IMR-90 (cell line): ENCODE data around the gene RNF149. TPM values are rescaled to one million over a fixed set of nuclear protein-coding genes. Genes with fewer than 3 reads are reported as not detected.

Source experiments
- ATAC-seq: fragments of 200-7000 bp; cut with Tn5 transposase; 2 replicates; pipeline ENCODE4 v1.9.1; 2020; ENCODE audit warnings: low read depth, mild to moderate bottlenecking, moderate library complexity
- BruUV-seq: library from RNA; stranded (reverse); fragments of 400-500 nt; replicated peaks from 2 replicates; lab custom pipeline; 2021; lab: Mats Ljungman, UMichigan
- CTCF ChIA-PET: fragments of 300-600 bp; formaldehyde crosslinking; extraction: SDS; loops from one replicate; lab custom pipeline; 2021; ENCODE audit warnings: antibody characterized with exemption; lab: Yijun Ruan, JAX
- POLR2A ChIA-PET: fragments of 300-600 bp; sonication (Branson Sonifier 250); formaldehyde crosslinking; loops from one replicate; lab custom pipeline; 2022; ENCODE audit warnings: antibody characterized with exemption; ENCODE audit not compliant: unreplicated experiment; lab: Charles Lee
- DNase-seq: peaks from one replicate; pipeline ENCODE4 v3.0.0; 2013
- H2AFZ ChIP-seq: replicated peaks from 2 replicates; pipeline ENCODE3; 2013; ENCODE audit warnings: low read length, mild to moderate bottlenecking; ENCODE audit not compliant: poor library complexity
- H2AK5ac ChIP-seq: 2 replicates; pipeline ENCODE4 v1.6.1; 2013; ENCODE audit warnings: low read depth, low read length, inconsistent platforms
- H2AK9ac ChIP-seq: replicated peaks from 2 replicates; pipeline ENCODE3; 2013; ENCODE audit warnings: mild to moderate bottlenecking, low read depth, low read length, moderate library complexity; ENCODE audit not compliant: poor library complexity
- H2BK120ac ChIP-seq: 2 replicates; pipeline ENCODE4 v1.6.1; 2013; ENCODE audit warnings: low read depth, low read length, inconsistent platforms
- H2BK15ac ChIP-seq: 3 replicates; pipeline ENCODE4 v1.6.1; 2013; ENCODE audit warnings: low read depth, low read length, inconsistent platforms
- H2BK20ac ChIP-seq: 2 replicates; pipeline ENCODE4 v1.6.1; 2013; ENCODE audit warnings: low read depth, mild to moderate bottlenecking, inconsistent platforms, low read length, moderate library complexity
- H2BK5ac ChIP-seq: 2 replicates; pipeline ENCODE4 v1.6.1; 2013; ENCODE audit warnings: mild to moderate bottlenecking, low read depth, low read length, inconsistent platforms; ENCODE audit not compliant: poor library complexity, severe bottlenecking
- H3K14ac ChIP-seq: replicated peaks from 2 replicates; pipeline ENCODE4 v1.6.1; 2013; ENCODE audit warnings: low read depth, low read length, inconsistent platforms
- H3K18ac ChIP-seq: 2 replicates; pipeline ENCODE4 v1.6.1; 2013; ENCODE audit warnings: low read depth, low read length, control low read depth
- H3K23ac ChIP-seq: 2 replicates; pipeline ENCODE4 v1.6.1; 2013; ENCODE audit warnings: low read depth, low read length, inconsistent platforms
- H3K27ac ChIP-seq: 2 replicates; pipeline ENCODE4 v1.5.1; 2013; ENCODE audit warnings: mild to moderate bottlenecking, control low read depth, low read length; ENCODE audit not compliant: insufficient read depth
- H3K27me3 ChIP-seq: 2 replicates; pipeline ENCODE4 v1.6.1; 2013; ENCODE audit warnings: low read length; ENCODE audit not compliant: control insufficient read depth, insufficient read depth
- H3K36me3 ChIP-seq: 2 replicates; pipeline ENCODE4 v1.6.1; 2013; ENCODE audit warnings: low read length, mixed read lengths; ENCODE audit not compliant: control insufficient read depth, insufficient read depth
- H3K4ac ChIP-seq: 2 replicates; pipeline ENCODE4 v1.6.1; 2013; ENCODE audit warnings: low read depth, low read length, inconsistent platforms
- H3K4me1 ChIP-seq: 2 replicates; pipeline ENCODE4 v1.6.1; 2013; ENCODE audit warnings: low read length, mixed read lengths; ENCODE audit not compliant: control insufficient read depth, insufficient read depth
- H3K4me2 ChIP-seq: 2 replicates; pipeline ENCODE4 v1.6.1; 2013; ENCODE audit warnings: low read depth, mild to moderate bottlenecking, control low read depth, low read length, moderate library complexity
- H3K4me3 ChIP-seq: 2 replicates; pipeline ENCODE4 v1.5.1; 2013; ENCODE audit warnings: low read depth, mild to moderate bottlenecking, control low read depth, low read length, moderate library complexity; ENCODE audit not compliant: insufficient read depth
- H3K56ac ChIP-seq: 2 replicates; pipeline ENCODE4 v1.6.1; 2013; ENCODE audit warnings: low read length, inconsistent platforms; ENCODE audit not compliant: insufficient read depth; ENCODE audit errors: extremely low read depth
- H3K79me1 ChIP-seq, 2 experiments: 2 replicates each; pipeline ENCODE4 v1.6.1; 2013; ENCODE audit warnings: low read length in 2 of 2, inconsistent platforms in 1 of 2, low read depth in 1 of 2
- H3K9ac ChIP-seq: 2 replicates; pipeline ENCODE4 v1.6.1; 2013; ENCODE audit warnings: low read depth, low read length, control low read depth
- H3K9me1 ChIP-seq: 2 replicates; pipeline ENCODE4 v1.6.1; 2013; ENCODE audit warnings: low read length, inconsistent platforms; ENCODE audit not compliant: insufficient read depth
- H3K9me3 ChIP-seq: 2 replicates; pipeline ENCODE4 v1.6.1; 2013; ENCODE audit warnings: low read length; ENCODE audit not compliant: control insufficient read depth, insufficient read depth
- H4K20me1 ChIP-seq: 2 replicates; pipeline ENCODE4 v1.6.1; 2013; ENCODE audit warnings: low read length, inconsistent platforms; ENCODE audit not compliant: insufficient read depth
- H4K5ac ChIP-seq: 2 replicates; pipeline ENCODE4 v1.6.1; 2013; ENCODE audit warnings: mild to moderate bottlenecking, low read depth, low read length, control low read depth
- H4K8ac ChIP-seq, 2 experiments: 2 replicates each; pipeline ENCODE4 v1.6.1; 2013; ENCODE audit warnings: low read depth in 2 of 2, low read length in 2 of 2, control low read depth in 1 of 2, inconsistent platforms in 1 of 2
- H4K91ac ChIP-seq: 2 replicates; pipeline ENCODE4 v1.6.1; 2013; ENCODE audit warnings: low read depth, low read length, inconsistent platforms; ENCODE audit not compliant: insufficient read depth
- CHD1 ChIP-seq: IDR thresholded peaks from 2 replicates; pipeline ENCODE4 v1.6.1; 2012; ENCODE audit warnings: low read depth, low read length, improper control_type of control experiment
- MAFK ChIP-seq: IDR thresholded peaks from 2 replicates; pipeline ENCODE4 v1.6.1; 2012; ENCODE audit warnings: low read depth, low read length, improper control_type of control experiment
- MAZ ChIP-seq: IDR thresholded peaks from 2 replicates; pipeline ENCODE4 v1.6.1; 2012; ENCODE audit warnings: low read depth, mild to moderate bottlenecking, low read length, improper control_type of control experiment, moderate library complexity, borderline replicate concordance
- NFE2L2 ChIP-seq: fragments of 150-350 bp; IDR thresholded peaks from 2 replicates; pipeline ENCODE4 v1.6.1; 2016; ENCODE audit warnings: low read depth, mild to moderate bottlenecking, low read length
- POLR2A ChIP-seq: IDR thresholded peaks from 2 replicates; pipeline ENCODE4 v1.6.1; 2012; ENCODE audit warnings: mild to moderate bottlenecking, low read depth, low read length
- RFX5 ChIP-seq: IDR thresholded peaks from 2 replicates; pipeline ENCODE4 v1.8.0; 2012; ENCODE audit warnings: low read depth, mild to moderate bottlenecking, low read length, moderate library complexity
- SMC3 ChIP-seq: fragments of 150-350 bp; IDR thresholded peaks from 2 replicates; pipeline ENCODE4 v1.6.1; 2016; ENCODE audit warnings: low read depth, mild to moderate bottlenecking, antibody characterized with exemption, low read length, moderate library complexity
- WGBS, 2 experiments: methylation state at CpG; one replicate each; pipeline versions ENCODE4 v1.1.5 to v1.1.7; 2013; ENCODE audit warnings: missing lambda C conversion rate in 2 of 2; ENCODE audit not compliant: insufficient read length in 1 of 2; ENCODE audit errors: extremely low coverage in 2 of 2; 5-methylcytosine and 5-hydroxymethylcytosine counted together
- dilution Hi-C: fragments of 300-500 bp; cut with HindIII; formaldehyde crosslinking; loops from one replicate; pipeline ENCODE4 v1.14.3; 2018; ENCODE audit warnings: low sequenced_read_pairs; ENCODE audit not compliant: unreplicated experiment
- in situ Hi-C: fragments of 300-500 bp; cut with MboI; formaldehyde crosslinking; loops from 3 replicates; pipeline ENCODE4 v1.14.3; 2019; ENCODE audit warnings: low sequenced_read_pairs, inconsistent platforms, mixed read lengths
- intact Hi-C: fragments of 100-400 bp; cut with micrococcal nuclease; formaldehyde crosslinking; loops from 2 replicates; pipeline ENCODE4 v1.10.0; 2022
- polyA plus RNA-seq, 3 experiments: library from polyadenylated mRNA; depleted of rRNA; stranded (reverse); fragments of >200 nt; gene quantifications; 2 replicates each; pipeline ENCODE4 v1.2.3, GENCODE V29; 2012; ENCODE audit warnings: low replicate concordance in 1 of 3
- total RNA-seq: library from RNA; depleted of rRNA; stranded (reverse); fragments of >200 nt; gene quantifications from 2 replicates; pipeline ENCODE4 v1.2.3, GENCODE V29; 2012
- TF ChIP-seq, protein P1 (sequence below): conservative IDR thresholded peaks from 2 replicates; pipeline ENCODE4 v1.5.1; 2012; ENCODE audit warnings: mild to moderate bottlenecking, low read depth, low read length, improper control_type of control experiment
- TF ChIP-seq, protein P2 (sequence below): fragments of 150-350 bp; IDR thresholded peaks from 2 replicates; pipeline ENCODE4 v1.6.1; 2016; ENCODE audit warnings: low read depth, mild to moderate bottlenecking, low read length, moderate library complexity, borderline replicate concordance

RNF149 gene
- total and polyA plus RNA-seq, 2 of the 4 experiments (the other 2 are of a cell fraction): 14.5 to 18.6 TPM

GRCh38 chr2:101346909-101347308 is 38.4 kb upstream of the RNF149 start:
- ATAC-seq: no peak
- Histone ChIP-seq H3K4me2 (no peak overlapping the region), H3K79me1 (no peaks in the 10 kb centered on the region), H2AK5ac (no peak overlapping the region), H3K56ac (no peak overlapping the region), H3K36me3 (no peaks in the 10 kb centered on the region), H3K4me1 (no peaks in the 10 kb centered on the region), H2AK9ac (no peak overlapping the region), H3K14ac (no peak overlapping the region), H4K91ac (no peak overlapping the region), H3K9me1 (no peaks in the 10 kb centered on the region; the same call in 1 of the 2 replicates), H4K20me1 (no peaks in the 10 kb centered on the region), H3K23ac (no peak overlapping the region), H2AFZ (no peak overlapping the region), H3K9ac (no peak overlapping the region), H2BK15ac (no peak overlapping the region), H3K27ac (no peak overlapping the region), H3K18ac (no peak overlapping the region), H4K8ac (no peak overlapping the region), H3K4ac (no peak overlapping the region), H2BK120ac (no peak overlapping the region), H4K5ac (no peak overlapping the region), H3K4me3 (no peak overlapping the region), H3K27me3 (no peaks in the 10 kb centered on the region; the same call in 1 of the 2 replicates), H2BK5ac (no peak overlapping the region), H2BK20ac (no peak overlapping the region), H3K9me3 (no peaks in the 10 kb centered on the region)
- POLR2A ChIA-PET: no interaction called here
- dilution Hi-C loops: no loop called here
- TF ChIP-seq NFE2L2: no peak
- TF ChIP-seq MAFK: peak; percentile 18; the same call in 1 of the 2 replicates
- TF ChIP-seq, protein P1, sequence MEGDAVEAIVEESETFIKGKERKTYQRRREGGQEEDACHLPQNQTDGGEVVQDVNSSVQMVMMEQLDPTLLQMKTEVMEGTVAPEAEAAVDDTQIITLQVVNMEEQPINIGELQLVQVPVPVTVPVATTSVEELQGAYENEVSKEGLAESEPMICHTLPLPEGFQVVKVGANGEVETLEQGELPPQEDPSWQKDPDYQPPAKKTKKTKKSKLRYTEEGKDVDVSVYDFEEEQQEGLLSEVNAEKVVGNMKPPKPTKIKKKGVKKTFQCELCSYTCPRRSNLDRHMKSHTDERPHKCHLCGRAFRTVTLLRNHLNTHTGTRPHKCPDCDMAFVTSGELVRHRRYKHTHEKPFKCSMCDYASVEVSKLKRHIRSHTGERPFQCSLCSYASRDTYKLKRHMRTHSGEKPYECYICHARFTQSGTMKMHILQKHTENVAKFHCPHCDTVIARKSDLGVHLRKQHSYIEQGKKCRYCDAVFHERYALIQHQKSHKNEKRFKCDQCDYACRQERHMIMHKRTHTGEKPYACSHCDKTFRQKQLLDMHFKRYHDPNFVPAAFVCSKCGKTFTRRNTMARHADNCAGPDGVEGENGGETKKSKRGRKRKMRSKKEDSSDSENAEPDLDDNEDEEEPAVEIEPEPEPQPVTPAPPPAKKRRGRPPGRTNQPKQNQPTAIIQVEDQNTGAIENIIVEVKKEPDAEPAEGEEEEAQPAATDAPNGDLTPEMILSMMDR: no peak
- no peak for TF ChIP-seq SMC3
- no peak for TF ChIP-seq POLR2A
- TF ChIP-seq, protein P2, sequence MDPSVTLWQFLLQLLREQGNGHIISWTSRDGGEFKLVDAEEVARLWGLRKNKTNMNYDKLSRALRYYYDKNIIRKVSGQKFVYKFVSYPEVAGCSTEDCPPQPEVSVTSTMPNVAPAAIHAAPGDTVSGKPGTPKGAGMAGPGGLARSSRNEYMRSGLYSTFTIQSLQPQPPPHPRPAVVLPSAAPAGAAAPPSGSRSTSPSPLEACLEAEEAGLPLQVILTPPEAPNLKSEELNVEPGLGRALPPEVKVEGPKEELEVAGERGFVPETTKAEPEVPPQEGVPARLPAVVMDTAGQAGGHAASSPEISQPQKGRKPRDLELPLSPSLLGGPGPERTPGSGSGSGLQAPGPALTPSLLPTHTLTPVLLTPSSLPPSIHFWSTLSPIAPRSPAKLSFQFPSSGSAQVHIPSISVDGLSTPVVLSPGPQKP: no peak
- no peak for TF ChIP-seq MAZ
- no peak for TF ChIP-seq CHD1
- no peak for TF ChIP-seq RFX5
- intact Hi-C loops: no loop called here
- DNase-seq: no peak
- no TSS peak for BruUV-seq
- in situ Hi-C loops: loop anchor here (10.0 kb wide), 1 partner anchor 488 kb away; no protein-coding TSS in a partner anchor
- 85% methylated on average over 2 of the region's 3 CpGs; no CpG with 5 or more reads in 1 of the 2 experiments for WGBS, 2 experiments
- CTCF ChIA-PET: no interaction called here
